Immature natural killer cell (primary cell): ENCODE data around the gene JMJD6. TPM values are rescaled to one million over a fixed set of nuclear protein-coding genes. Genes with fewer than 3 reads are reported as not detected.
A peak's percentile ranks its signal among the peaks of the same experiment; 100 is the strongest.
"Not testable (repeated sequence)": the region's sequence is repeated elsewhere in the genome, so short reads cannot be mapped to it uniquely, and the experiment has no call there.

Experiments
- DNase-seq, 3 donors: peaks; one replicate each; pipeline ENCODE4 v3.0.0; 2022; ENCODE audit warnings: mixed read lengths in 1 of 3
- H3K27ac Mint-ChIP-seq, 6 donors: one replicate each; pipeline ENCODE4 v1.8.0; 2020; ENCODE audit warnings: mixed read lengths in 6 of 6, mild to moderate bottlenecking in 5 of 6, inconsistent platforms in 4 of 6, moderate library complexity in 3 of 6
- H3K27me3 Mint-ChIP-seq, 3 donors: one replicate each; pipeline ENCODE4 v1.8.0; 2020 to 2021; ENCODE audit warnings: low read depth in 3 of 3, mild to moderate bottlenecking in 3 of 3, mixed read lengths in 3 of 3, moderate library complexity in 3 of 3, inconsistent platforms in 1 of 3
- H3K36me3 Mint-ChIP-seq, 3 donors: one replicate each; pipeline ENCODE4 v1.8.0; 2020; ENCODE audit warnings: mixed read lengths in 3 of 3, inconsistent platforms in 2 of 3, mild to moderate bottlenecking in 2 of 3
- H3K4me1 Mint-ChIP-seq, 2 donors: one replicate each; pipeline ENCODE4 v1.8.0; 2020; ENCODE audit warnings: inconsistent platforms in 2 of 2, mild to moderate bottlenecking in 2 of 2, mixed read lengths in 2 of 2, moderate library complexity in 1 of 2
- H3K4me3 Mint-ChIP-seq, 5 donors: one replicate each; pipeline ENCODE4 v1.8.0; 2020; ENCODE audit warnings: mild to moderate bottlenecking in 5 of 5, mixed read lengths in 5 of 5, inconsistent platforms in 3 of 5, moderate library complexity in 3 of 5
- H3K9me3 Mint-ChIP-seq, 6 donors: one replicate each; pipeline ENCODE4 v1.8.0; 2020; ENCODE audit warnings: mild to moderate bottlenecking in 6 of 6, mixed read lengths in 6 of 6, inconsistent platforms in 4 of 6, moderate library complexity in 3 of 6
- polyA plus RNA-seq, 3 donors: library from polyadenylated mRNA; unstranded; fragments of 300-500 nt; fragmentation: Illumina TruSeq; gene quantifications; one replicate each; pipeline ENCODE4 v1.2.3, GENCODE V29; 2021

Gene JMJD6
- polyA plus RNA-seq, 3 donors from 2014 or later: 20.3 to 38.5 (median 27.2) TPM

GRCh38 chr17:76720211-76720610, 6.2 kb downstream of the JMJD6 start:
- Mint-ChIP-seq H3K9me3 (no peaks in the 10 kb centered on the region), H3K27ac (peak overlapping the region in 2 of 6 donors; percentile 19 to 98), H3K4me3 (no peak overlapping the region), H3K27me3 (peaks cover 16 to 32% (median 19%) of the 10 kb centered on the region in 3 donors), H3K36me3 (peaks cover 23 to 60% (median 36%) of the 10 kb centered on the region in 3 donors), H3K4me1 (peaks cover 40 to 43% of the 10 kb centered on the region in 2 donors)
- no peak for DNase-seq

GRCh38 chr17:76718516-76718915, 7.9 kb downstream of the JMJD6 start:
- Mint-ChIP-seq H3K27ac (peak overlapping the region; percentile 23 to 98 (median 78)), H3K4me1 (peaks cover 42 to 50% of the 10 kb centered on the region in 2 donors), H3K36me3 (peaks cover 30 to 64% (median 37%) of the 10 kb centered on the region in 3 donors), H3K27me3 (peaks cover 16 to 39% (median 21%) of the 10 kb centered on the region in 3 donors), H3K4me3 (no peak overlapping the region), H3K9me3 (no peaks in the 10 kb centered on the region)
- DNase-seq: no peak

- Mint-ChIP-seq H3K27ac (peak overlapping the region; percentile 96 to 100 (median 98)), H3K36me3 (peaks cover 30 to 55% (median 33%) of the 10 kb centered on the region in 3 donors), H3K9me3 (no peaks in the 10 kb centered on the region), H3K4me1 (peaks cover 35 to 46% of the 10 kb centered on the region in 2 donors), H3K4me3 (peak overlapping the region in 4 of 5 donors; percentile 2 to 80 (median 70)), H3K27me3 (peaks cover 13 to 31% (median 21%) of the 10 kb centered on the region in 3 donors)
- no peak for DNase-seq
These were observed 9.6 kb downstream of the JMJD6 start for GRCh38 chr17:76716839-76717215.

- peak; percentile 89 to 95 (median 91) for DNase-seq
- peak overlapping the region; percentile 2 to 80 (median 70) for H3K4me3 Mint-ChIP-seq
- peaks cover 38 to 45% of the 10 kb centered on the region in 2 donors for H3K4me1 Mint-ChIP-seq
- peaks cover 25 to 50% (median 27%) of the 10 kb centered on the region in 3 donors for H3K36me3 Mint-ChIP-seq
- no peaks in the 10 kb centered on the region for H3K9me3 Mint-ChIP-seq
- peaks cover 11 to 28% (median 21%) of the 10 kb centered on the region in 3 donors for H3K27me3 Mint-ChIP-seq
- H3K27ac Mint-ChIP-seq: peak overlapping the region; percentile 96 to 100 (median 98)
These were observed 10.1 kb downstream of the JMJD6 start for GRCh38 chr17:76716146-76716838.

GRCh38 chr17:76715496-76715830, 10.9 kb downstream of the JMJD6 start:
- no peak for DNase-seq
- Mint-ChIP-seq H3K27ac (peak overlapping the region; percentile 96 to 100 (median 98)), H3K9me3 (no peaks in the 10 kb centered on the region), H3K27me3 (peaks cover 11 to 29% (median 21%) of the 10 kb centered on the region in 3 donors), H3K4me1 (peaks cover 41 to 50% of the 10 kb centered on the region in 2 donors), H3K36me3 (peaks cover 19 to 41% (median 22%) of the 10 kb centered on the region in 3 donors), H3K4me3 (peak overlapping the region; percentile 28 to 80 (median 71))

GRCh38 chr17:76714822-76715495, 11.4 kb downstream of the JMJD6 start:
- Mint-ChIP-seq H3K27me3 (peaks cover 11 to 29% (median 23%) of the 10 kb centered on the region in 3 donors), H3K4me1 (peaks cover 44 to 51% of the 10 kb centered on the region in 2 donors), H3K27ac (peak overlapping the region; percentile 96 to 100 (median 98)), H3K36me3 (peaks cover 17 to 36% (median 22%) of the 10 kb centered on the region in 3 donors), H3K4me3 (peak overlapping the region; percentile 70 to 87 (median 77)), H3K9me3 (no peaks in the 10 kb centered on the region)
- peak; percentile 67 to 72 (median 71) for DNase-seq

GRCh38 chr17:76714336-76714735, 12.1 kb downstream of the JMJD6 start:
- Mint-ChIP-seq H3K27ac (peak overlapping the region; percentile 57 to 100 (median 96)), H3K4me1 (peaks cover 50 to 58% of the 10 kb centered on the region in 2 donors)

GRCh38 chr17:76713765-76714164, 12.6 kb downstream of the JMJD6 start:
- H3K4me3 Mint-ChIP-seq: peak overlapping the region in 1 of 5 donors; percentile 2
- H3K27me3 Mint-ChIP-seq: peaks cover 11 to 29% (median 29%) of the 10 kb centered on the region in 3 donors
- H3K4me1 Mint-ChIP-seq: peaks cover 52 to 63% of the 10 kb centered on the region in 2 donors
- no peak for DNase-seq
- peak overlapping the region in 5 of 6 donors; percentile 68 to 100 (median 96) for H3K27ac Mint-ChIP-seq
- peaks cover 15 to 27% (median 15%) of the 10 kb centered on the region in 3 donors for H3K36me3 Mint-ChIP-seq
- no peaks in the 10 kb centered on the region for H3K9me3 Mint-ChIP-seq

More at GRCh38 chr17:76714336-76714735, 12.1 kb downstream of the JMJD6 start:
- peaks cover 15 to 30% (median 18%) of the 10 kb centered on the region in 3 donors for H3K36me3 Mint-ChIP-seq
- H3K4me3 Mint-ChIP-seq: no peak overlapping the region
- DNase-seq: no peak
- no peaks in the 10 kb centered on the region for H3K9me3 Mint-ChIP-seq
- H3K27me3 Mint-ChIP-seq: peaks cover 11 to 29% (median 27%) of the 10 kb centered on the region in 3 donors

GRCh38 chr17:76712321-76712720, 14.1 kb downstream of the JMJD6 start:
- H3K9me3 Mint-ChIP-seq, DNase-seq: not testable (repeated sequence)
- Mint-ChIP-seq H3K4me3 (peak overlapping the region in 2 of 5 donors; percentile 47 to 84), H3K4me1 (peaks cover 50 to 67% of the 10 kb centered on the region in 2 donors), H3K36me3 (peaks cover 12 to 17% (median 15%) of the 10 kb centered on the region in 3 donors), H3K27me3 (peaks cover 13 to 27% (median 25%) of the 10 kb centered on the region in 3 donors), H3K27ac (peak overlapping the region in 5 of 6 donors; percentile 61 to 82 (median 80))

- peak within 1 kb of the TSS; percentile 82 to 95 (median 88) for H3K27ac Mint-ChIP-seq
- H3K36me3 Mint-ChIP-seq: peaks cover 7 to 9% (median 8%) of the 10 kb centered on the region in 3 donors
- peak within 1 kb of the TSS; percentile 79 to 84 (median 81) for H3K4me3 Mint-ChIP-seq
- no peaks in the 10 kb centered on the region for H3K9me3 Mint-ChIP-seq
- DNase-seq: peak; percentile 77 to 80 (median 79)
- peaks cover 40 to 60% of the 10 kb centered on the region in 2 donors for H3K4me1 Mint-ChIP-seq
- H3K27me3 Mint-ChIP-seq: peaks cover 10 to 24% (median 19%) of the 10 kb centered on the region in 3 donors
These were observed 15.4 kb downstream of the JMJD6 start, which contains the start of gene MXRA7 for GRCh38 chr17:76710863-76711611. TSS of gene MXRA7 (minus strand) at chr17:76710965. CDS start at chr17:76710946, 19 bp downstream.

GRCh38 chr17:76709951-76710862, 16.2 kb downstream of the JMJD6 start:
- H3K9me3 Mint-ChIP-seq, H3K36me3 Mint-ChIP-seq: not testable (repeated sequence)
- peak in 2 of 3 donors; percentile 46 to 57 for DNase-seq
- peak overlapping the region; percentile 44 to 85 (median 72) for H3K27ac Mint-ChIP-seq
- H3K4me1 Mint-ChIP-seq: peaks cover 33 to 51% of the 10 kb centered on the region in 2 donors
- H3K27me3 Mint-ChIP-seq: peaks cover 9 to 20% (median 12%) of the 10 kb centered on the region in 3 donors
- peak overlapping the region; percentile 65 to 81 (median 80) for H3K4me3 Mint-ChIP-seq
